NCI-H82 (cell line): ENCODE measurements around the gene MEOX2.

Source experiments
- DNase-seq: peaks from one replicate; lab custom pipeline; 2025; lab: John Stamatoyannopoulos, UW

Gene MEOX2

GRCh38 chr7:15681186-15681585, 5.3 kb downstream of the MEOX2 start:
- no peak for DNase-seq

GRCh38 chr7:15680446-15680845, 6.0 kb downstream of the MEOX2 start:
- DNase-seq: no peak

GRCh38 chr7:15679306-15679705, 7.2 kb downstream of the MEOX2 start:
- no peak for DNase-seq

- no peak for DNase-seq
These were observed 7.8 kb downstream of the MEOX2 start for GRCh38 chr7:15678653-15679052.

GRCh38 chr7:15675379-15675778, 11.1 kb downstream of the MEOX2 start:
- DNase-seq: no peak

- DNase-seq: peak; percentile 27
These were observed 11.9 kb downstream of the MEOX2 start for GRCh38 chr7:15674586-15674985.

- no peak for DNase-seq
These were observed 16.9 kb downstream of the MEOX2 start for GRCh38 chr7:15669443-15670090.

GRCh38 chr7:15667991-15668390, 18.5 kb downstream of the MEOX2 start:
- peak; percentile 44 for DNase-seq

- no peak for DNase-seq
These were observed 24.0 kb downstream of the MEOX2 start for GRCh38 chr7:15662451-15662850.

- DNase-seq: no peak
These were observed 28.2 kb downstream of the MEOX2 start for GRCh38 chr7:15658247-15658646.

- DNase-seq: no peak
These were observed 33.6 kb downstream of the MEOX2 start for GRCh38 chr7:15652776-15653290.

- DNase-seq: no peak
These were observed 34.8 kb downstream of the MEOX2 start for GRCh38 chr7:15651693-15652092.

GRCh38 chr7:15650787-15651186, 35.7 kb downstream of the MEOX2 start:
- no peak for DNase-seq

- DNase-seq: no peak
These were observed 38.0 kb downstream of the MEOX2 start for GRCh38 chr7:15648461-15648961.

GRCh38 chr7:15647309-15647708, 39.2 kb downstream of the MEOX2 start:
- DNase-seq: no peak

- DNase-seq: no peak
These were observed 43.3 kb downstream of the MEOX2 start for GRCh38 chr7:15643000-15643705.

GRCh38 chr7:15628876-15629275, 57.6 kb downstream of the MEOX2 start:
- no peak for DNase-seq

GRCh38 chr7:15626041-15626440, 60.4 kb downstream of the MEOX2 start:
- DNase-seq: no peak

GRCh38 chr7:15625466-15625865, 61.0 kb downstream of the MEOX2 start:
- DNase-seq: no peak

GRCh38 chr7:15621468-15621867, 65.0 kb downstream of the MEOX2 start:
- DNase-seq: no peak

- DNase-seq: peak; percentile 5
These were observed 65.8 kb downstream of the MEOX2 start for GRCh38 chr7:15620491-15621185.

GRCh38 chr7:15618275-15618674, 68.2 kb downstream of the MEOX2 start:
- DNase-seq: no peak

GRCh38 chr7:15612205-15612604, 74.3 kb downstream of the MEOX2 start:
- DNase-seq: no peak
